Activated CD4-positive, alpha-beta T cell treated with anti-CD3 and anti-CD28 coated beads, Interleukin-10, Interleukin-2, amounts not matched to agents 100 ng/mL and 50 ng/mL, durations not matched to agents 16 hours and 8 hours (primary cell): ENCODE results near the gene ARHGEF6.

ENCODE experiments used
- DNase-seq: peaks from one replicate; pipeline ENCODE4 v3.0.0-alpha.2; 2020

ARHGEF6 gene

DNA sequence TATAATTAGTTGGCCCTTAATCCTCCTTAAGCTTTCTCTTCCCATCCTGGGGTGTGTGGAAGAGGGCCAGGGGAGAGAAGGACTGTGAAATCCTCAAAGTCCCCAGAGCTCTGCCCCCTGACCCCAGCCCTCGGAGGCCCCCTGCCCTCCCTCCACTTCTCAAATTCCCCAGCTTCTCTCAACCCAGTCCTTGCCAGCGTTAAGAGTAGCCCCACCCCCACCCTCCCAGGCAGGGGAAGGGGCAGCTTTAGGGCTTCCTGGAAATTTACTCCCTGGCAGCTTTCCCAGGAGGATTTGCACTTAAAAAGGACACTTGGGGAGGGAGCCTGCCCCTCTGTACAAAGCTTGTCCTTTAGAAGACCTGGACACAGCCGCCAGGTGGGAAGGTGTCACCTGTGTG, 144.6 kb downstream of the ARHGEF6 start:
- DNase-seq = no peak

DNA sequence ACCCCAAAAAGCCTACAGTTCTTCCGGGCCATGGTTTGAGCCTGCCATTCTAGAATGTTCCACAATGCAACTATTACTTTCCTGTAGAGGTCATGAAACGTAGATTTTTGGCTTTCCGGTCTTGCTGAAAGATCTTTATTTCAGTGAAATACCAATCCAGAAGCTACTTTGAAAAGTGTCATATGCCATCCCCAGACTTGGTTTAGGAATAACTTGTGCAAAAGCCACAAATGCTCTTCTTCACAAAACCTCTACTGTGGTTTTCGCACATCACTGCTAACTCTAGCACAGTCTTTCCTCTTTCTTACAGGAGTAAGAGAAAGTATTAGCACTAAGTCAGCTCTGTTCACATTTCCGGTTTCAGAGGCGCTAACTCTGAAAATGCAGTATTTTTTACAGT, 145.5 kb downstream of the ARHGEF6 start:
- DNase-seq = peak; percentile 85

- no peak for DNase-seq
Observed at GRCh38 chrX:136630881-136631280, 149.9 kb downstream of the ARHGEF6 start.

DNA sequence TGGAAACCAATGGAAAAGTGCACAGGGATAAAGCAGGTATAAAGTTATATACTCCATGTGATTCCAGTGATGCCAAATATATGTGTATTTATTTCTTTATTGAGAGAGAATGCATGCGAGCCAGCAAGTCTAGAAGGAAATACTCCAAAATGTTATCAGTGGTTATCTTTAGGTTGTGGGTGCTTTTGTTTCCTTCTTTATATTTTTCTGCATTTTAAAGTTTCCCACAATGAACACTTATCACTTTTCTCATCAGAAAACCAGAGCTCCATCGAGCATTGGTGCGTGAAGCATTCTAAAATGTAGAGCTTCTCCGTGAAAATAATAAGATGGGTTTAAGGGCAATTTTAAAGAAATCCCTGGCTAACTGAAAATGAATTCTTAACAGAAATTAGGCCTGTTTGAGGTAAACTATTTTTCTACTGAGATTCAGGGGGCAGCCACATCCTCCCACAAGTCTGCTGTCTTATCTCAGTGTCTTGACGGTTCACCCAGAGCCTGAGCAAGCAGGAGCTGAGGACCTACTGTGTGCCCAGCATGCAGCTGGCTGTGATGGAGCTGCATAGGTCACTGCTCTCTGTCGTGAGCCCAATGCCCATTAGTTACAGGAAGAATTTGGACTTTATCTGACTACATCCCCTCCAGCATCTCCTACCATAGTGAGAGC, 151.5 kb downstream of the ARHGEF6 start:
- DNase-seq = no peak

DNA sequence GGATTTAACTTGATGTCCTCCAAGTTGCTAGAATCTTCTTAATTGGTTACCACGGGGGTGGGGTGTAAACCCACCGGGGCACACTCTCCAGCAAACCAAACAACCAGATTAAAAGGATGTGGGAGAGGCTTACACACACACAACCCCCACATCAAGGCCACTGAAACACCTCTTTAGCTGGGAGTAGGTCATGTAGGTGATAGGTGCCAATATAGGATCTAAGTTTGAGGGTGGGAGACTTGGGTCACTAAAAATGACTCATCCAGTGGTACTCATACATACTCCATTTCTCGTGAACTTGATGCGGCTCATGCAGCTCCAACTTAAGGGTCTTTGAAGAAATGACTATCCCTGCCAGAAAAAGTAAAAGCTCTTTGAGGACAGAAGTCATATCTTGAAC, 153.3 kb downstream of the ARHGEF6 start:
- peak; percentile 79 for DNase-seq

DNA sequence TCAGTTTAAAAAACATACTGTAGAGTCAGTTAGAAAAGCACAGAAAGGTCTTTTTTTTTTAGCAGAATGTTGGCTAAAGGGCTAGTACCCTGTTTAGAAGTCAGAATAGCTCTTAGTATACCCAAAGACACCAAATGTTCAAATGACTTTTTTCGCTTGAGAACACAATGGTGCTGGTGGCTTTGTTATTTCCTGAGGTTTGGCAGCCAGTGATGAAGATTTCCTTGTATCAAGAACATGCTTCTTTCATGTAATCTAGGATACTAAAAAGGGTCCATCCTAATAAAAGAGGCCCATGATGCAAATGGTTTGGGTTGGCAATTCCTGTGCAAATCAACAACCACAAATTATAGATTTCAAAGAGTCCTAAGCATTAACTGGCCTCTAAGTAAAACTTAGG, 153.8 kb downstream of the ARHGEF6 start:
- DNase-seq = no peak

DNA sequence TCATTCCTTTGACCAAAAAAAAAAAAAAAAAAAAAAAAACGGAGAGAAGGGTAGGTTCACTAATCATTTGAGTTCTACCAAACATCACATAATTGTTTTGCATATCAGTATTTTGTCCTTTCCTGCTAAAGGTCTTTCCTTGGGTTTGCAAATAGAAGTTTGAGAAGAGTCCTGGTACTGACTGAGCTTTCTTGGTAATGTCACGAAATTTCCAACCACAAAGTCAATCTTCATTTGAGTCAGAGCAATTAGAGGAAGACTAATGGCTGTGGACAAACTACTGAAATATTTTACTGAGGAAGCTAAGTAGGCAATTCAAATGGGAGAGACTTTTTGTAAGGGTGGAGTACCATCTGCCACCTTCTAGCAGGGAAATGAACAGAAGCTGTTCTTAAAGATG, 154.5 kb downstream of the ARHGEF6 start:
- DNase-seq = peak; percentile 87

DNA sequence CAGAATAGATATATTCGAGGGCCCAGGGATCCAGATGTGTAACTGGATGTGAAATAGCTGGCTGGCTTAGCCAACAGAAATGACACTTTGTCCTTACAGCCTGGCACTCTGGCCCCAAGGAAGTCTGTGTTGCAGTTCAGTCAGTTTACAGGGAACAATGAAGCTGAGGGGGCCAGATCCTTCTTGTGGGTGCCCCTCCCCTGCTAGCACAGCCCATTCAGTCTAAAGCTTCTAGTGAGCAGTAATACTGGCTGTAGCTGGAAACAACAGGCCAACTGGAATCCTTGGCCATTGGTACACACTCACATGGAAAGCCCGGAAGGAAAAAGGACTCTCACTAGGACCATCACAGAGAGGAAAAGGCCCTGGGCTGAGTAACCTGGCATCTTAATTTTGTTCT, 155.5 kb downstream of the ARHGEF6 start:
- no peak for DNase-seq

DNA sequence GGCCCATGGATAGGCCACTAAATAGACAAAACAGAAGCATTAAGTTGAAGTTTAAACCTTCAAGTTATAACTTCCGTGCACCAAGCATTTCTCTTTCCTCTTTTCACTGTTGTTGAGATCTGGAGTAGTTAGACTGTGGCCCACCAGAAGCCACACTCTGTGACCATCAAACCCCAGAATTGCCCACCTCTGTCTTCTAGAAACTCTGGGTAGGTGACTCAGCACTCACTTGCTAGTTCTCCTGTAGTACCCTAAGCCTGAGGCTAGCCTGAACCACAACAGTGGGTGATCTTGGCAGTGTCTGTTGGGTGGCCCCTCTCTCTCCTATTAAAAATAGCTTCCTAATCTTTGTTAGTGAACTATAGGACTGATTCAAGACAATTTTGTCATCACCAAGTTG, 157.3 kb downstream of the ARHGEF6 start:
- peak; percentile 60 for DNase-seq

GRCh38 chrX:136622568-136622967, 158.2 kb downstream of the ARHGEF6 start:
- no peak for DNase-seq

- no peak for DNase-seq
Observed at GRCh38 chrX:136620780-136621179, 160.0 kb downstream of the ARHGEF6 start.

DNA sequence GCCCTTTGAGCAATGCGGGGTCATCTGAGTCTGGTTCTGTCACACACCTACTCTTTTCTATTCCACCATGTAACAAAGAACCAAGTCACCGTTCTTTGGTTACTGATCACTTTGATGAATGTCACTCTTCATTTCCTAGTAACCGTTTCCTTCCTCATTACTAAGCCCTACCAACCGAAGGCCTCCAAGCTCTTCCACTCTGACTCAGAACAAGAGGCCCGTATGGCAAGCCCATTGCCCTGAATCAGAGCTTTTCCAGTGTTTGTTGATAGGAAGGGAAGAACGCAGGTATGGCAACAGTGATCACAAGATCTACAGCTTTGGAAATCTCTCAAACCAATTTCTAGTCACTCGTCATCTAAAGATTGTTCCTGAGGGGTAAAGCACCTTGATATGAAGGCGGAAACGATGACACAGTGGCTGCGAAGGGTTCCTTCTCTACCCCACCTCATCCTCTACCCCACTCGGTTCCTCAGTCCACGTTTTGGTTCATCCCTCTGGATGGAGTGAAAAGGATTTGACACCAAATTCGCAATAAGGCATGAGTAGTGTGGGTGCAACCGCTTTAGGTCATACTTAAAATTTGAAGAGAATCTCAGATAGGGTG, 160.7 kb downstream of the ARHGEF6 start:
- peak; percentile 89 for DNase-seq

GRCh38 chrX:136616987-136617685, 163.6 kb downstream of the ARHGEF6 start:
- peak; percentile 83 for DNase-seq
